HG03442 (cell line): ENCODE data around the gene MTHFD1.

ENCODE experiments used
- ATAC-seq: cut with Tn5 transposase; IDR thresholded peaks from one replicate; pipeline ENCODE4 v1.9.1; 2021; ENCODE audit warnings: mild to moderate bottlenecking, moderate library complexity; ENCODE audit not compliant: unreplicated experiment

The MTHFD1 gene

GRCh38 chr14:64405295-64405694 is 17.1 kb downstream of the MTHFD1 start:
- ATAC-seq = no peak

- no peak for ATAC-seq
Measured at GRCh38 chr14:64407329-64407728, 19.2 kb downstream of the MTHFD1 start.

GRCh38 chr14:64409126-64409920 is 21.2 kb downstream of the MTHFD1 start:
- peak; percentile 41 for ATAC-seq

- ATAC-seq = no peak
Measured at GRCh38 chr14:64410084-64410774, 22.1 kb downstream of the MTHFD1 start.

GRCh38 chr14:64411001-64411400 is 22.8 kb downstream of the MTHFD1 start:
- ATAC-seq = no peak

- ATAC-seq = no peak
Measured at GRCh38 chr14:64412237-64412636, 24.1 kb downstream of the MTHFD1 start.

- ATAC-seq = no peak
Measured at GRCh38 chr14:64416348-64416932, 28.3 kb downstream of the MTHFD1 start.

- no peak for ATAC-seq
Measured at GRCh38 chr14:64417055-64417770, 29.1 kb downstream of the MTHFD1 start.

GRCh38 chr14:64417771-64418125 is 29.6 kb downstream of the MTHFD1 start:
- no peak for ATAC-seq

GRCh38 chr14:64419003-64419402 is 30.9 kb downstream of the MTHFD1 start:
- ATAC-seq = no peak

- ATAC-seq = no peak
Measured at GRCh38 chr14:64421166-64421565, 33.0 kb downstream of the MTHFD1 start.

- no peak for ATAC-seq
Measured at GRCh38 chr14:64422005-64422404, 33.9 kb downstream of the MTHFD1 start.

GRCh38 chr14:64422756-64423155 is 34.6 kb downstream of the MTHFD1 start:
- peak; percentile 59 for ATAC-seq

GRCh38 chr14:64423987-64424386 is 35.8 kb downstream of the MTHFD1 start:
- no peak for ATAC-seq

- no peak for ATAC-seq
Measured at GRCh38 chr14:64434528-64434927, 46.4 kb downstream of the MTHFD1 start.

- no peak for ATAC-seq
Measured at GRCh38 chr14:64438181-64438841, 50.2 kb downstream of the MTHFD1 start.

- no peak for ATAC-seq
Measured at GRCh38 chr14:64439141-64439540, 51.0 kb downstream of the MTHFD1 start.

GRCh38 chr14:64440494-64440893 is 52.3 kb downstream of the MTHFD1 start:
- no peak for ATAC-seq

- no peak for ATAC-seq
Measured at GRCh38 chr14:64442300-64442988, 54.3 kb downstream of the MTHFD1 start.

GRCh38 chr14:64444140-64444539 is 56.0 kb downstream of the MTHFD1 start:
- no peak for ATAC-seq
